GM19193 (cell line): ENCODE results near the gene SCAP.

Experiments used
- POLR2A ChIP-seq: IDR thresholded peaks from 4 replicates; pipeline ENCODE4 v1.6.1; 2011; ENCODE audit not compliant: insufficient read depth, insufficient read length; ENCODE audit errors: extremely low read depth

SCAP gene

DNA sequence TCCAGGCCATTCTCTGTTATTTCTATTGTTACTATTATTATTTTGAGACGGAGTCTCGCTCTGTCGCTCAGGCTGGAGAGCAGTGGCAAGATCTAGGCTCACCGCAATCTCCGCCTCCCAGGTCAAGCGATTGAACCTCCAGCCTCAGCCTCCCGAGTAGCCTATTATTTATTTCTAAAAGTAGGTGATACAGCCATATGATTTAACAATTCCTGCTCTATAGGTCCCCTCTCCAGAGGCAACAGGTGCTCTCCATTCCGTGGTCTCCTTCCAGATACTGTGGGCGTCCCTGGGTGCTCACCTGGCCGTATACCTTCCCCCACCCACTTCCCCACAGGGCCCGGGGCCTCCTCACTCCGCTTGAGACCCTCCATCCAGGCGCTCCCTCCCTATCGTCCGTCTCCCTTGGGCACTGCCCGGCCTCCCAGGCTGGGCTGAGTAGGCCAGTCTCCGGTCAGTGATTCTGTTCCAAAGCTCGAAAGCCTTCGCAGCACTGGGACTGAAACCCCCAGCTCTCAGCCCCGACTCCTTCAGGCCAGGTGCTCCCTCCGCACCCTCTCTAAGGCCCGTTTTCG, 95.6 kb downstream of the SCAP start:
- TF ChIP-seq POLR2A, result no peak

DNA sequence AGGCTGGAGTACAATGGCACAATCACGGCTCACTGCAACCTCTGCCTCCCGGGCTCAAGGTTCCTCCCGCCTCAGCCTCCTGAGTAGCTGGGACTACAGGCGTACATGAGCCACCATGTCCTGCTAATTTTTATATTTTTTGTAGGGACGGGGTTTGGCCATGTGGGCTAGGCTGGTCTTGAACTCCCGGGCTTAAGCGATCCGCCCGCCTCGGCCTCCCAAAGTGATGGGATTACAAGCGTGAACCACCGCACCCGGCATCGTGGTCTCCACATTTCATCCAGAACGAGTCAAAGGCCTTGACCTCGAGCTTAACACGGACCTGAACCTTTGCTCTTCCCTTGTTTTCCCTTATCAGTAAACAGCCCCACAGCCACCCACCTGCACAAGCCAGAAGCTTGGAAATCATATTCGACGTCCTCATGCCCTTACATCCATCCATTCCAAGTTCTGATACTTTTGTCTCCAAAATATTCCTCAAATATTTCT, 96.3 kb downstream of the SCAP start:
- TF ChIP-seq POLR2A, result no peak

DNA sequence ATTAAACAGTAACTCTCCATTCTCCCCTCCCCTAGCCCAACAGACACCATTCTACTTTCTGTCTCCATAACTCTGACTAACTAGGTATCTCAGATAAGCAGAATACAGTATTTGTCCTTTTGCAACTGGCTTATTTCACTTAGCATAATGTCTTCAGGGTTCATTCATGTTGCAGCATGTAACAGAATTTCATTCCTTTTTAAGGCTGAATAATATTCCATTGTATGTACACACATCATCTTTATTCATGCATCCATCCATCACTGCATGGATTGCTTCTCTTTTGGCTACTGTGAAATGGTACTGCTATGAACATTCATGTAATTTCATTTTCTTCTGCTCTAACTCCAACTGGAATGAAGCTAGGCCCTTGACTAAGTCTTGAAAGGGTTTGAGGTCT, 96.9 kb downstream of the SCAP start:
- TF ChIP-seq POLR2A, result no peak

DNA sequence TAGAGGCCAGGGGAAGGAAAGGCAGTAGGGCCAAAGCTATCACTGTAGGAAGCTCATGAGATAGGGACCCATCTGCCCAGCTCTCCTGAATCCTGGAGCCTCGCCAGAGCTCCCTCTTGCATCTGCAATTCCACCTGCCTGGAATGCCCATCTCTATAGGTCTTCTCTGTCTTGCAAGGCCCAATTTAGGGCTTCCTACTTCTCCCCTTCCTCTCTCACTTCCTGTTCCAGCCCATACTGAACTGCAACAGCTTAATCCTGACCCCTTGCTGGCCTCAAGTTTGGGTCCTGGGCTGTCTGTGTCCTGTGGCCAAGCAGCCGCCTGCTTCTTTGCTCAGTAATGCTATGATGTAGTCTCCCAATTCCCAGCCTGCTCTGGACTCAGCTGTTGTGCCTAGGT, 98.6 kb downstream of the SCAP start:
- no peak for TF ChIP-seq POLR2A

DNA sequence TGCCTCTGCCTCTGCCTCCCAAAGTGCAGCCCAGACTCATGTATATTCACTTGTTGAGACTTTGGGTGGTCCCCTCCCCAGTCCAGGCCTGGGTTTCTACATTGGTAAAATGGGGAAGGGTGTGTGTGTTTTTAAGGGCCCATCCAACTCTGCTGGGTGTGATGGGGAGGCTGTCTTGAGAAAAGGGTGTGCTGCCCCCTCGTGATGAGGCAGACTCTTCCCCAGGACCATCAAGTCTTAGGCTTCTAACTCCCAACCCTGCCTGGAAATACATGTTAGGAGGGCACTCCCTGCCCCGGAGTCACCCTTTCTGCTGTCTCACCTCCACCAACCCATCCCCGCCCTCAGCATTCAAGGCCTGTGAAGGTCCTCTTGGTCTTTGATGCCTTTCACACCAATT, 99.3 kb downstream of the SCAP start:
- TF ChIP-seq POLR2A, result no peak

DNA sequence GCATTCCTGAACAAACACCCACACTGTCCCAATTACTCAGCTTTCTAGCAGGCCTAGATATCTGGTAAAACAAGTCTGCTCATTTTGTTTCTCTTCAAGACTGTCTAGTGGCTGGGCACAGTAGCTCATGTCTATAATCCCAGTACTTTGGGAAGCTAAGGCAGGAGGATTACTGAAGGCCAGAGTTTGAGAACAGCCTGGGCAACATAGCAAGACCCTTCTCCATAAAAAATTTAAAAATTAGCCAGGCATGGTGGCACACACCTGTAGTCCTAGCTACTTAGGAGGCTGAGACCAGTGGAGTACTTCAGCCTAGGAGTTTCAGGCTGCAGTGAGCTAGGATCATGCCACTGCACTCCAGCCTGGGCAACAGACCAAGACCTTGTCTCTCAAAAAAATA, 101.2 kb downstream of the SCAP start:
- TF ChIP-seq POLR2A, result no peak

DNA sequence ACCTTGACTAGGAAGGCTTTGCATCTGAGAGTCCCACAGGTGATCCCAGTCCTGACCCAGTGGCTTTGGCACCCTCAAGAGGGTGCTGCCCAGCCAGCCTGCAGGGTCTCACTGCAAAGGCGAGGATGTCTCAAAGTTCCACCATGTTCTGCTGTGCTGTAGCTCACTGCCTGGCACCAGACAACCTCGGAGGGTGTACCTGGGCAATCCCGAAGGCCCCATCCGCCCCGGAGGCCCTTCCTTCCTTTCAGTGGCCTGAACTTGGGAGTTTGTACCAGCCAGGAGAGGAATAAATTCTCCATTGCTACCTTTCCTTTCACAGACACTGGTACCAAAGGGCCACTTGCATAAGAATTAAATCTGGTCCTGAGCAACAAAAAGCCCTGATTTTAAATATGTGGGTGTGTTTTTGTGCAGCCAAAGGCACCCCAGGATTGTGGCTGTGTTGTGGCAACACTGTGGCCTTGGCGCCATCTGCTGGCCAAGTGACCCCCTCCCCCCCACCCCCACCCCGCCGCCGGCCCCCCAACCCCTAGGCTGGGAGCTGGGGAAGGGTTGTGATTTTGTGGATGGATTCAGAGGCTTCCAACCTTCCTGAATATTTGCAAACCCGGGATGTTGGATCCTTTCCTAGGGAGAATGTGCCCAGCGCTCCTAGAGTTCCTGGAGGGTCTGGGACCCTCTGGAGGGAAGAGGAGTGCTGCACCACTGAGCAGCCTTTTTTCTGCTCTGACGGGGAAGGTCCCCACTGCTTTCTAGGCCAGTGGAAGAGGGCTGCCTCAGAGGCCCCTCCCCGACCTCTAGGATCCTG, 104.6 kb downstream of the SCAP start:
- no peak for TF ChIP-seq POLR2A

DNA sequence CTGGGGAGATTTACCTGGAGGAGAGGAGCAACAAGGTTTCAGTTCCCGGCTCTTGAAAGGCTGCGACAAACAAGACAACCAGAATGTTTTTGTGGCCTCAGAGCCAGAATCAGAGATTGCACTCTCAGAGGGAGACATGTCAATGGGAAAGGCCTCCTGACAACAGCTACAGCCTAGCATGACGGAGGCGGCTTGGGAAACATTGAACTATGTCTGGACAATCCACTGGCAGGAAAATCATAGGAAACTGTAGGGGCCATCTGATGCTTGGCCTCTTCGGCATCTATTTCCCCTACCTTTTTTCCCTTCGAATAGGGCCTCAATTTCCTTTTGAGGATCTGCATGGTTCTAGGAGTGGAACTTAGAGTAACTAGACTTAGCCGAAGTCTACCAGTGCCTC, 108.1 kb downstream of the SCAP start:
- no peak for TF ChIP-seq POLR2A

DNA sequence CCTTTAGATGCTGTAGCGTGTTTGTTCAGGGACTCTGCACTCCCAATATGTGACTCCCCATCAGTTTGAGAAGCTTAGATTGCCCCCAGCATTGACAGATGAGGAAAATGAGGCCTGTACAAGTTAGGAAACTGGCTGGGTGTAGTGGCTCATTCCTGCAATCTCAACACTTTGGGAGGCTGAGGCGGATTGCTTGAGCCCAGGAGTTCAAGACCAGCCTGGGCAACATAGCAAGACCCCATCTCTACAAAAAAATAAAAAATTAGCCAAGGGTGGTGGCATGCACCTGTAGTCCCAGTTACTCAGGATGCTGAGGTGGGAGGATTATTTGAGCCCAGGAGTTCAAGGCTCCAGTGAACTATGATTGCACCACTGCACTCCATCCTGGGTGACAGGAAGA, 108.9 kb downstream of the SCAP start:
- TF ChIP-seq POLR2A, result no peak

DNA sequence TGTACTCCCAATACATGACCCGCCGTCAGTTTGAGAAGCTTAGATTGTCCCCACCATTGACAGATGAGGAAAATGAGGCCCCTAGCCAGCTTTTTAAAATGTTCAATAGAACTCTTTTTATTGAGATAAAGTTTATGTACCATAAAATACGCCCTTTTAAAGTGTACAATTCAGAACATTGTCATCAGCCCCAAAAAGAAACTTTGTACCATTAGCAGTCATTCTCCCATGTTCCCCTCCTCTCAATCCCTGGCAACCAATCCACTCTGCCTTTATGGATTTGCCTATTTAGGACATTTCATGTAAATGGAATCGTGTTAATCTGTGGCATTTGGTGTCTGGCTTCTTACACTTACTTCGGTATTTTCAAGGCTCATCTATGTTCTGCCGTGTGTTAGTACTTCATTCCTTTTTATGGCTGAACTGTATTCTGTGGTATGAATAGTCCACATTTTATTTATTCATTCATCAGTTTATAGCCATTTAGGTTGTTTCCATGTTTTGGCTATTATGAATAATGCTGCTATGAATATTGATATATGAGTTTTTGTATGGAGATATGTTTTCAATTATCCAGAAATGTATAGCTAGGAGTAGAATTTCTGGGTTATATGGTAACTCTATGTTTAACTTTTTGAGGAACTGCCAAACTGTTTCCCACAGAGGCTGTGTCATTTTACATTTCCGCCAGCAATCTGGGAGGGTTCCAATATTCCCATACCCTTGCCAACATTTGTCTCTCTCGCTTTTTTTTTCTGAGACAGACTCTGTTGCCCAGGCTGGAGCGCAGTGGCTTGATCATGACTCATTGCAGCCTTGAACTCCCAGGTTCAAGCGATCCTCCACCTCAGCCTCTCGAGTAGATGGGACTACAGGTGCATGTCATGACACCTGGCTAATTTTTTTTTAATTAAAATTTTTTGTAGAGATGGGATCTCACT, 110.3 kb downstream of the SCAP start:
- TF ChIP-seq POLR2A, result no peak
